ENCODE data around the gene RAB7A. TPM values are rescaled to one million over a fixed set of nuclear protein-coding genes. Genes with fewer than 3 reads are reported as not detected.
A peak's percentile ranks its signal among the peaks of the same experiment; 100 is the strongest.
"Not testable (repeated sequence)": the region's sequence is repeated elsewhere in the genome, so short reads cannot be mapped to it uniquely, and the experiment has no call there.

RAB7A gene
- total RNA-seq, 1 donor from 2014 or later: 306 TPM

DNA sequence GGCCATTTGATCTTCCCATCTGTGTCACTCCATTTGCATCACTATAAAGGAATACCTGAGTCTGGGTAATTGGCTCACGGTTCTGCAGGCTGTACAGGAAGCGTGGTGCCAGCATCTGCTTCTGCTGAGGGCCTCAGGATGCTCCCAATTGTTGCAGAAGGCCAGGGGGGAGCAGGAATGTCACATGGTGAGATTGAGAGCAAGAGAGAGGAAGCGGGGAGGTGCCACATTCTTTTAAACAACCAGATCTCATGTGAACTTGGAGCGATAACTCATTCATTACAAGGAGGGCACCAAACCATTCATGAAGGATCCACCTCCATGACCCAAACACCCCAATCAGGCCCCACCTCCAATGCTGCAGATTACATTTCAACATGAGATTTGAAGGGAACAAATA, 13.1 kb upstream of the RAB7A start:
- Histone ChIP-seq H3K36me3 (no peaks in the 10 kb centered on the region), H3K9me3 (no peaks in the 10 kb centered on the region), H3K4me1 (no peaks in the 10 kb centered on the region), H3K4me3 (no peak overlapping the region), H3K27me3 (no peaks in the 10 kb centered on the region), H3K27ac (no peak overlapping the region)
- no peak for TF ChIP-seq CTCF (IDR thresholded peaks at IDR 0.05)
- intact Hi-C loops (cut with DNase I): no loop called here
- ATAC-seq (no peak), DNase-seq (no peak)

DNA sequence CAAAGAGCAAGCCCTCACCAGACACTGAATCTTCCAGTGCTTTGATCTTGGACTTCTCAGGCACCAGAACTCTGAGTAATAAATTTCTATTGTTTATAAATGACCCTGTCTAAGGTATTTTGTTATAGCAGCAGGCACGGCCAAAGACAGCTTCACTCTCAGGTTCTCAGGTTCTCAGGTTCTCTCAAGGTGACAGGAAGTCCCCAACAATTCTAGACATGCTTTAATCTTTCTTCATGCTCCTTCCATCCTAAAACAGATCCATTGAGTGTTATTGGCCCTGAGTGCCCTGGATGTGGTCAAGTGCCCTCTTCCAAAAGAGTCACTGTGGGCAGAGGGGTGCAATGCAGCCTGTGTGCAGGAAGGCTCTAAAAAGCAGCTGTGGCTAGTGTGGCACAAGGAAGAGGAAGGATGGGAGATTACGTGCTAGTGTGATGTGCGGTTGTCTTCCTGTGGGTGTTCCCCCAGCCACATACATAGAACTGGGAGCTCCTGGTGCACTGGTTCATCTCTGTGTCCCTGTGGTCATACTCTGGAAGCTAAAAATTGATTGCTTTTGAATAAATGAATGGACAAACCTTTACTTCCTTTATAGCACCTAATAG, 11.0 kb upstream of the RAB7A start:
- Histone ChIP-seq H3K27ac (no peak overlapping the region), H3K4me3 (no peak overlapping the region), H3K36me3 (no peaks in the 10 kb centered on the region), H3K9me3 (no peaks in the 10 kb centered on the region), H3K27me3 (no peaks in the 10 kb centered on the region), H3K4me1 (no peaks in the 10 kb centered on the region)
- peak; percentile 36 for DNase-seq
- intact Hi-C loops (cut with DNase I): no loop called here
- no peak for TF ChIP-seq CTCF (IDR thresholded peaks at IDR 0.05)
- peak; percentile 91 for ATAC-seq

GRCh38 chr3:128718892-128719291, 7.1 kb upstream of the RAB7A start:
- ATAC-seq (peak; percentile 48), DNase-seq (peak; percentile 73)
- H3K27ac ChIP-seq; H3K27me3 ChIP-seq; intact Hi-C loops (cut with DNase I); H3K36me3 ChIP-seq; H3K4me3 ChIP-seq; H3K4me1 ChIP-seq; H3K9me3 ChIP-seq: not testable (repeated sequence)

GRCh38 chr3:128720891-128721290, 5.1 kb upstream of the RAB7A start:
- DNase-seq: peak; percentile 4
- Histone ChIP-seq H3K4me1 (no peaks in the 10 kb centered on the region), H3K36me3 (no peaks in the 10 kb centered on the region), H3K4me3 (no peak overlapping the region), H3K9me3 (no peaks in the 10 kb centered on the region), H3K27ac (no peak overlapping the region), H3K27me3 (no peaks in the 10 kb centered on the region)
- no peak for TF ChIP-seq CTCF (IDR thresholded peaks at IDR 0.05)
- intact Hi-C loops (cut with DNase I): no loop called here
- no peak for ATAC-seq

- H3K9me3 ChIP-seq: no peaks in the 10 kb centered on the region
- H3K27ac ChIP-seq: no peak overlapping the region
- peaks cover 12% of the 10 kb centered on the region for H3K4me1 ChIP-seq
- DNase-seq: peak; percentile 6
- no peak for ATAC-seq
- H3K27me3 ChIP-seq: no peaks in the 10 kb centered on the region
- H3K36me3 ChIP-seq: no peaks in the 10 kb centered on the region
- H3K4me3 ChIP-seq: no peak overlapping the region
- TF ChIP-seq CTCF (IDR thresholded peaks at IDR 0.05): no peak
- intact Hi-C loops (cut with DNase I): no loop called here
Measured at GRCh38 chr3:128723477-128723876, 2.5 kb upstream of the RAB7A start.

DNA sequence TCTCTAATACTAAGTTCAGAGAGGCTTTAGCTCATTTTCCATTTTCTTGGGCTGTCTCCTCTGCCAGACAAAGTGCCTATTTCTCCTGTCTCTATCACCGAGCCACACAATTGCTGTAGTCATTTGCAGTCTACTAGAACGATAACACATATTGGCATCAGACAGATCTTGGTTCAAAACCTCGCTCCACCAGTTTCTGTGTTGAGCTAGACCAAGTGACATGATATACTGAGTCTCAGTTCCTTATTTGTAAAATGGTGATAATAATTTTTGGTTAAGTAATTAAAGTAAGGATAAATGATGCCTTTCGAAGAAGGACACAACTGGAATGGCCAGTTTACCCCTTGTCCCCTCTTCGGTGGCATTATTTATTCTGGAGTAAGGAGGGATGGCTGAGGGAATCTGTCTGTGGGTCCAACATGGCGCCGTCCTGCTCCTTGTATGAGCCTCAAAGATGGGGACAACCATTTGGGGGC, 398 bp upstream of the RAB7A start:
- Histone ChIP-seq H3K4me3 (peak overlapping the region; percentile 80), H3K36me3 (no peaks in the 10 kb centered on the region), H3K9me3 (no peaks in the 10 kb centered on the region), H3K4me1 (peaks cover 30% of the 10 kb centered on the region), H3K27ac (peak overlapping the region; percentile 95), H3K27me3 (no peaks in the 10 kb centered on the region)
- ATAC-seq (no peak), DNase-seq (no peak)
- intact Hi-C loops (cut with DNase I): no loop called here
- no peak for TF ChIP-seq CTCF (IDR thresholded peaks at IDR 0.05)
